ENCODE data around the gene ZC3H7A. TPM values are rescaled to one million over a fixed set of nuclear protein-coding genes. Genes with fewer than 3 reads are reported as not detected.

ZC3H7A gene
- total and polyA plus RNA-seq, 2 of the 13 experiments (the other 11 are each of a cell fraction or from before 2014, with no cell fraction given), result 29.2 to 36.8 TPM

- H3K27ac ChIP-seq (ENCODE audit: extremely low read length, insufficient read depth, low read length), result no peak overlapping the region
- TF ChIP-seq SMAD3 (CRISPR knock-in tag; IDR thresholded peaks at IDR 0.05) (no peak), RCOR2 (CRISPR knock-in tag; IDR thresholded peaks at IDR 0.05) (no peak), SP2 (CRISPR knock-in tag; IDR thresholded peaks at IDR 0.05) (no peak), SOX13 (IDR thresholded peaks at IDR 0.05) (no peak), SOX13 (CRISPR knock-in tag; conservative IDR thresholded peaks at IDR 0.05 in 1 of 2, IDR thresholded peaks at IDR 0.05 in 1 of 2) (no peak), ZNF772 (CRISPR knock-in tag; IDR thresholded peaks at IDR 0.05) (no peak), ZNF251 (CRISPR knock-in tag; IDR thresholded peaks at IDR 0.05) (no peak), PREB (CRISPR knock-in tag; IDR thresholded peaks at IDR 0.05) (no peak), ZNF296 (CRISPR knock-in tag; conservative IDR thresholded peaks at IDR 0.05) (no peak), ARHGAP35 (CRISPR knock-in tag; IDR thresholded peaks at IDR 0.05; ENCODE audit: borderline replicate concordance) (no peak), ZNF747 (CRISPR knock-in tag; IDR thresholded peaks at IDR 0.05; ENCODE audit: borderline replicate concordance) (no peak), RBM22 (optimal IDR thresholded peaks at IDR 0.05; ENCODE audit: low read length) (no peak), ZNF337 (CRISPR knock-in tag; IDR thresholded peaks at IDR 0.05; ENCODE audit: borderline replicate concordance, low read depth) (no peak), ZNF773 (CRISPR knock-in tag; IDR thresholded peaks at IDR 0.05; ENCODE audit: borderline replicate concordance) (no peak), ATM (IDR thresholded peaks at IDR 0.05; ENCODE audit: borderline replicate concordance) (no peak), PLRG1 (conservative IDR thresholded peaks at IDR 0.05) (no peak), MZF1 (CRISPR knock-in tag; IDR thresholded peaks at IDR 0.05; ENCODE audit: borderline replicate concordance) (no peak), ZBTB42 (CRISPR knock-in tag; IDR thresholded peaks at IDR 0.05) (no peak), ZSCAN22 (CRISPR knock-in tag; IDR thresholded peaks at IDR 0.05) (no peak), ZNF12 (CRISPR knock-in tag; IDR thresholded peaks at IDR 0.05) (no peak), ZNF629 (CRISPR knock-in tag; conservative IDR thresholded peaks at IDR 0.05) (no peak)
- intact Hi-C loops (cut with micrococcal nuclease; ENCODE audit: unreplicated experiment), result no loop called here
- no peaks in the 10 kb centered on the region for H3K9me3 ChIP-seq (ENCODE audit: low read length)
- in situ Hi-C loops (cut with HindIII; ENCODE audit: extremely low pct_ligation_motif_present, low pct_unique_long_range_greater_than_20kb), result no loop called here
- H3K79me2 ChIP-seq (ENCODE audit: insufficient read depth, low read length), result no peaks in the 10 kb centered on the region
- DNase-seq (ENCODE audit: low spot score) (no peak), ATAC-seq (no peak), FAIRE-seq (no peak)
- H3K36me3 ChIP-seq (replicated peaks in 1 of 2; ENCODE audit: control insufficient read depth in 1 of 2, insufficient read depth in 2 of 2, low read length in 2 of 2), result no peaks in the 10 kb centered on the region
- H4K20me1 ChIP-seq (ENCODE audit: insufficient read depth, low read length), result no peaks in the 10 kb centered on the region
- no peak overlapping the region for H2AFZ ChIP-seq (ENCODE audit: low read length)
- no peaks in the 10 kb centered on the region; a peak in 1 of 5 replicates for H3K27me3 ChIP-seq (ENCODE audit: control insufficient read depth in 1 of 2, insufficient read depth in 2 of 2, low read length in 2 of 2)
- CTCF ChIA-PET (ENCODE audit: low intra/inter-chr PET ratio, low total read pairs), result no interaction called here
- peaks cover 28% of the 10 kb centered on the region for H3K4me1 ChIP-seq (ENCODE audit: insufficient read depth, low read length)
- H3K9ac ChIP-seq (ENCODE audit: insufficient read depth, low read depth, low read length), result no peak overlapping the region
- BruUV-seq (replicated peaks), result no TSS peak
- POLR2A ChIA-PET, result interaction anchor here (9.0 kb wide), 1 partner anchor 9 kb away, joined by 121 read pairs; the partner anchor contains the start of gene ZC3H7A
- no peak overlapping the region for H3K4me3 ChIP-seq (replicated peaks in 1 of 3; ENCODE audit: insufficient read depth in 1 of 3, low read depth in 2 of 3, low read length in 3 of 3)
- no peak overlapping the region for H3K4me2 ChIP-seq (ENCODE audit: low read depth, low read length)
- 46% methylated on average over 8 of the region's 8 CpGs for WGBS (ENCODE audit: low lambda C conversion rate)
Measured at GRCh38 chr16:11806721-11807120, 9.7 kb upstream of the ZC3H7A start.

Measured in HepG2 (cell line).